ENCODE results near the gene TMEM81.

- TF ChIP-seq CTCF (IDR thresholded peaks at IDR 0.05; ENCODE audit: insufficient read depth, low read length) (no peak), POLR2AphosphoS5 (IDR thresholded peaks at IDR 0.05; ENCODE audit: low read depth) (no peak), GABPA (IDR thresholded peaks at IDR 0.05; ENCODE audit: low read depth) (no peak), REST (IDR thresholded peaks at IDR 0.05; ENCODE audit: insufficient replicate concordance, low read depth) (no peak)
These were observed 25.4 kb downstream of the TMEM81 start for GRCh38 chr1:205058853-205059252.

Measured in HL-60 (cell line).